Stimulated activated CD8-positive, alpha-beta memory T cell treated with anti-CD3 and anti-CD28 coated beads, Interleukin-15, amount 100 ng/mL, for 1 hour (primary cell): Measurements from ENCODE around the gene LGSN.
"Not testable (repeated sequence)": the region's sequence is repeated elsewhere in the genome, so short reads cannot be mapped to it uniquely, and the experiment has no call there.

ENCODE experiments used
- DNase-seq: peaks from one replicate; pipeline ENCODE4 v3.0.0-alpha.2; 2020; ENCODE audit warnings: low read depth

LGSN gene

GRCh38 chr6:63319939-63320338 lies at the start of gene LGSN:
Gene LGSN (minus strand): TSS chr6:63319983. CDS start chr6:63319943, 40 bp downstream.
- DNase-seq: no peak

GRCh38 chr6:63368347-63368746 lies 48.6 kb upstream of the LGSN start:
- DNase-seq: no peak

GRCh38 chr6:63362500-63363120 lies 42.8 kb upstream of the LGSN start:
- not testable (repeated sequence) for DNase-seq

- not testable (repeated sequence) for DNase-seq
Observed at GRCh38 chr6:63357384-63357783, 37.6 kb upstream of the LGSN start.

- DNase-seq: no peak
Observed at GRCh38 chr6:63355632-63356031, 35.8 kb upstream of the LGSN start.

GRCh38 chr6:63353286-63353630 lies 33.5 kb upstream of the LGSN start:
- no peak for DNase-seq

GRCh38 chr6:63352544-63353285 lies 32.9 kb upstream of the LGSN start:
- DNase-seq: no peak

GRCh38 chr6:63352069-63352543 lies 32.3 kb upstream of the LGSN start:
- no peak for DNase-seq

GRCh38 chr6:63349401-63349800 lies 29.6 kb upstream of the LGSN start:
- DNase-seq: no peak

GRCh38 chr6:63348836-63349235 lies 29.1 kb upstream of the LGSN start:
- DNase-seq: no peak

GRCh38 chr6:63347599-63347998 lies 27.8 kb upstream of the LGSN start:
- no peak for DNase-seq

GRCh38 chr6:63346217-63346835 lies 26.5 kb upstream of the LGSN start:
- no peak for DNase-seq

- DNase-seq: no peak
Observed at GRCh38 chr6:63340351-63340750, 20.6 kb upstream of the LGSN start.

- DNase-seq: not testable (repeated sequence)
Observed at GRCh38 chr6:63334652-63335051, 14.9 kb upstream of the LGSN start.

- no peak for DNase-seq
Observed at GRCh38 chr6:63333440-63333839, 13.7 kb upstream of the LGSN start.

- DNase-seq: not testable (repeated sequence)
Observed at GRCh38 chr6:63326630-63327029, 6.8 kb upstream of the LGSN start.

GRCh38 chr6:63322981-63323380 lies 3.2 kb upstream of the LGSN start:
- no peak for DNase-seq

- no peak for DNase-seq
Observed at GRCh38 chr6:63321821-63322220, 2.0 kb upstream of the LGSN start.

GRCh38 chr6:63317641-63318040 lies 2.1 kb downstream of the LGSN start:
- DNase-seq: no peak

- no peak for DNase-seq
Observed at GRCh38 chr6:63316113-63316512, 3.7 kb downstream of the LGSN start.

- DNase-seq: no peak
Observed at GRCh38 chr6:63313111-63313510, 6.7 kb downstream of the LGSN start.

GRCh38 chr6:63307581-63308246 lies 12.1 kb downstream of the LGSN start:
- no peak for DNase-seq

- no peak for DNase-seq
Observed at GRCh38 chr6:63306420-63306819, 13.4 kb downstream of the LGSN start.
